H1 (cell line): ENCODE data around the gene GFI1B. TPM values are rescaled to one million over a fixed set of nuclear protein-coding genes. Genes with fewer than 3 reads are reported as not detected.

Experiments used
- CTCF ChIA-PET: fragments of 300-600 bp; sonication (Branson Sonifier 250); formaldehyde crosslinking; loops from one replicate; lab custom pipeline; 2021; ENCODE audit not compliant: partially characterized antibody; lab: Charles Lee
- POLR2A ChIA-PET: fragments of 300-600 bp; sonication (Branson Sonifier 250); formaldehyde crosslinking; loops from one replicate; lab custom pipeline; 2021; ENCODE audit warnings: inconsistent platforms; ENCODE audit not compliant: partially characterized antibody; lab: Charles Lee
- DNase-seq, 2 experiments: peaks; one replicate each; pipeline versions ENCODE4 v3.0.0 to v3.0.0-alpha.2; 2010 to 2022; ENCODE audit warnings: low spot score in 2 of 2, low read depth in 1 of 2, mixed read lengths in 1 of 2
- FAIRE-seq: peaks from 2 replicates; lab custom pipeline; 2011; peaks lifted over from hg19 to GRCh38; lab: Jason Lieb, UNC
- H2AFZ ChIP-seq: 2 replicates; pipeline ENCODE4 v1.8.1; 2012; ENCODE audit warnings: low read length, inconsistent platforms
- H2AK5ac ChIP-seq: 2 replicates; pipeline ENCODE4 v1.6.1; 2013; ENCODE audit warnings: low read depth, low read length
- H2BK120ac ChIP-seq: replicated peaks from 2 replicates; pipeline ENCODE3; 2013; ENCODE audit warnings: low read depth, low read length, inconsistent platforms
- H2BK12ac ChIP-seq: 2 replicates; pipeline ENCODE4 v1.6.1; 2013; ENCODE audit warnings: low read depth, low read length
- H2BK15ac ChIP-seq: 2 replicates; pipeline ENCODE4 v1.6.1; 2013; ENCODE audit warnings: low read length
- H2BK20ac ChIP-seq: 2 replicates; pipeline ENCODE4 v1.6.1; 2013; ENCODE audit warnings: low read length
- H2BK5ac ChIP-seq: 2 replicates; pipeline ENCODE4 v1.6.1; 2013; ENCODE audit warnings: low read depth, low read length
- H3K14ac ChIP-seq: 2 replicates; pipeline ENCODE4 v1.6.1; 2013; ENCODE audit warnings: inconsistent platforms; ENCODE audit not compliant: insufficient read length
- H3K18ac ChIP-seq: 2 replicates; pipeline ENCODE4 v1.6.1; 2013; ENCODE audit warnings: low read length; ENCODE audit errors: extremely low read depth
- H3K23ac ChIP-seq: 2 replicates; pipeline ENCODE4 v1.6.1; 2013; ENCODE audit warnings: inconsistent platforms; ENCODE audit not compliant: insufficient read length
- H3K23me2 ChIP-seq: 2 replicates; pipeline ENCODE4 v1.6.1; 2013; ENCODE audit warnings: low read depth, low read length
- H3K27ac ChIP-seq: 2 replicates; pipeline ENCODE4 v1.6.1; 2011; ENCODE audit warnings: low read depth, low read length, inconsistent platforms
- H3K27me3 ChIP-seq, 4 experiments: replicated peaks in 1 of 4; 1 replicate in 1 of 4; 2 replicates in 3 of 4; pipeline versions ENCODE4 v1.6.1 to v1.8.1; 2011 to 2013; ENCODE audit warnings: low read length in 3 of 4, mild to moderate bottlenecking in 3 of 4, inconsistent platforms in 2 of 4, mixed read lengths in 2 of 4, moderate library complexity in 1 of 4; ENCODE audit not compliant: control insufficient read depth in 3 of 4, insufficient read depth in 3 of 4; ENCODE audit errors: extremely low read depth in 1 of 4
- H3K36me3 ChIP-seq, 4 experiments: 2 replicates each; pipeline versions ENCODE4 v1.6.1 to v1.8.1; 2011 to 2013; ENCODE audit warnings: mild to moderate bottlenecking in 4 of 4, low read length in 3 of 4, moderate library complexity in 2 of 4, control low read depth in 1 of 4, inconsistent platforms in 1 of 4; ENCODE audit not compliant: insufficient read depth in 4 of 4, control insufficient read depth in 2 of 4
- H3K4ac ChIP-seq: replicated peaks from 2 replicates; pipeline ENCODE3; 2013; ENCODE audit warnings: low read length, low read depth, mixed read lengths, inconsistent platforms; ENCODE audit not compliant: insufficient read length
- H3K4me1 ChIP-seq, 4 experiments: replicated peaks in 1 of 4; 1 replicate in 1 of 4; 2 replicates in 3 of 4; pipeline versions ENCODE4 v1.6.1 to v1.8.1; 2011 to 2013; ENCODE audit warnings: low read length in 3 of 4, inconsistent platforms in 2 of 4, mixed read lengths in 1 of 4; ENCODE audit not compliant: insufficient read depth in 4 of 4, control insufficient read depth in 3 of 4
- H3K4me2 ChIP-seq, 2 experiments: 2 replicates each; pipeline versions ENCODE4 v1.6.1 to v1.8.1; 2011 to 2013; ENCODE audit warnings: low read depth in 2 of 2, low read length in 2 of 2, control low read depth in 1 of 2, inconsistent platforms in 1 of 2, mild to moderate bottlenecking in 1 of 2; ENCODE audit not compliant: insufficient read depth in 1 of 2
- H3K4me3 ChIP-seq, 4 experiments: fragments of 200-600, 300-600 bp in 1 of 4; sonication (generic), shearing (Covaris generic), sonication (Bioruptor Twin) in 1 of 4; 2 replicates each; pipeline versions ENCODE4 v1.5.1 to v1.8.1; 2011 to 2016; ENCODE audit warnings: low read length in 4 of 4, low read depth in 3 of 4, control low read depth in 2 of 4, inconsistent platforms in 2 of 4, mild to moderate bottlenecking in 2 of 4, mixed read lengths in 1 of 4, moderate library complexity in 1 of 4; ENCODE audit not compliant: insufficient read depth in 2 of 4; ENCODE audit errors: extremely low read depth in 1 of 4
- H3K56ac ChIP-seq: replicated peaks from 2 replicates; pipeline ENCODE3; 2013; ENCODE audit warnings: low read depth, mild to moderate bottlenecking, mixed read lengths, low read length, inconsistent platforms; ENCODE audit not compliant: insufficient read length
- H3K79me1 ChIP-seq: 2 replicates; pipeline ENCODE4 v1.6.1; 2013; ENCODE audit warnings: low read depth, low read length, control low read depth
- H3K79me2 ChIP-seq, 2 experiments: 2 replicates each; pipeline versions ENCODE4 v1.6.1 to v1.8.1; 2012 to 2013; ENCODE audit warnings: low read length in 2 of 2, mild to moderate bottlenecking in 2 of 2, inconsistent platforms in 1 of 2; ENCODE audit not compliant: insufficient read depth in 2 of 2, control insufficient read depth in 1 of 2
- H3K9ac ChIP-seq, 4 experiments: replicated peaks in 1 of 4; 1 replicate in 1 of 4; 2 replicates in 3 of 4; pipeline versions ENCODE4 v1.6.1 to v1.8.1; 2011 to 2013; ENCODE audit warnings: low read depth in 3 of 4, low read length in 3 of 4, control low read depth in 2 of 4, mild to moderate bottlenecking in 2 of 4, moderate library complexity in 2 of 4, inconsistent platforms in 1 of 4; ENCODE audit errors: extremely low read depth in 1 of 4
- H3K9me3 ChIP-seq, 2 experiments: 2 replicates each; pipeline versions ENCODE4 v1.6.1 to v1.8.1; 2012 to 2013; ENCODE audit warnings: mild to moderate bottlenecking in 2 of 2, moderate library complexity in 2 of 2, control low read depth in 1 of 2, inconsistent platforms in 1 of 2, low read depth in 1 of 2, low read length in 1 of 2, mixed read lengths in 1 of 2; ENCODE audit not compliant: insufficient read depth in 2 of 2
- H4K20me1 ChIP-seq, 2 experiments: replicated peaks in 1 of 2; 2 replicates each; pipeline versions ENCODE3 to v1.8.1; 2011 to 2013; ENCODE audit warnings: inconsistent platforms in 2 of 2, low read length in 2 of 2, mild to moderate bottlenecking in 1 of 2; ENCODE audit not compliant: insufficient read depth in 2 of 2, control insufficient read depth in 1 of 2
- H4K5ac ChIP-seq: 2 replicates; pipeline ENCODE4 v1.6.1; 2013; ENCODE audit warnings: low read length, low read depth, mixed read lengths, inconsistent platforms; ENCODE audit not compliant: insufficient read length
- H4K8ac ChIP-seq: 2 replicates; pipeline ENCODE4 v1.8.0; 2013; ENCODE audit warnings: mild to moderate bottlenecking, moderate library complexity, low read length, inconsistent platforms; ENCODE audit not compliant: insufficient read depth; ENCODE audit errors: extremely low read depth
- H4K91ac ChIP-seq: replicated peaks from 2 replicates; pipeline ENCODE3; 2013; ENCODE audit warnings: low read length, mixed read lengths, inconsistent platforms; ENCODE audit not compliant: insufficient read length
- ASH2L ChIP-seq: fragments of 200-600, 300-600 bp; sonication (generic); IDR thresholded peaks from one replicate; pipeline ENCODE4 v1.7.1; 2017; ENCODE audit warnings: low read length
- ATF2 ChIP-seq: IDR thresholded peaks from 2 replicates; pipeline ENCODE4 v1.6.1; 2012; ENCODE audit warnings: low read length, inconsistent platforms
- ATF3 ChIP-seq: IDR thresholded peaks from 2 replicates; pipeline ENCODE4 v1.6.1; 2011; ENCODE audit warnings: low read depth, mild to moderate bottlenecking, low read length; ENCODE audit not compliant: insufficient read depth
- BACH1 ChIP-seq: IDR thresholded peaks from 2 replicates; pipeline ENCODE4 v1.6.1; 2012; ENCODE audit warnings: low read length, improper control_type of control experiment
- CBX5 ChIP-seq: fragments of 300-800, 300-1000 bp; sonication (generic); IDR thresholded peaks from 2 replicates; pipeline ENCODE4 v1.7.1; 2016; ENCODE audit warnings: antibody characterized with exemption, low read length, low read depth
- CTBP2 ChIP-seq: IDR thresholded peaks from 2 replicates; pipeline ENCODE4 v1.7.0; 2011; ENCODE audit warnings: borderline replicate concordance, mild to moderate bottlenecking, moderate library complexity, mixed read lengths, low read length; ENCODE audit not compliant: insufficient read depth, insufficient read length
- FOSL1 ChIP-seq: IDR thresholded peaks from 2 replicates; pipeline ENCODE4 v1.6.1; 2011; ENCODE audit warnings: mild to moderate bottlenecking, low read depth, low read length, moderate library complexity; ENCODE audit not compliant: insufficient read depth
- NANOG ChIP-seq: IDR thresholded peaks from 2 replicates; pipeline ENCODE4 v1.6.1; 2011; ENCODE audit warnings: low read length, low read depth, mild to moderate bottlenecking, inconsistent platforms; ENCODE audit not compliant: insufficient read depth, poor library complexity, severe bottlenecking
- SP2 ChIP-seq: IDR thresholded peaks from 2 replicates; pipeline ENCODE4 v1.6.1; 2012; ENCODE audit warnings: mild to moderate bottlenecking, low read length, inconsistent platforms
- WGBS, 2 experiments: shearing (Covaris generic) in 1 of 2; methylation state at CpG; one replicate each; pipeline versions ENCODE4 v1.1.6 to v1.1.7; 2013 to 2015; ENCODE audit warnings: low lambda C conversion rate in 2 of 2, mixed read lengths in 2 of 2, inconsistent platforms in 1 of 2, low coverage in 1 of 2, missing lambda C conversion rate in 1 of 2; ENCODE audit not compliant: insufficient replicate concordance in 2 of 2, insufficient coverage in 1 of 2, insufficient read length in 1 of 2; ENCODE audit errors: extremely low coverage in 1 of 2, missing lambda C conversion rate in 1 of 2; 5-methylcytosine and 5-hydroxymethylcytosine counted together
- polyA plus RNA-seq, 7 experiments: library from polyadenylated mRNA; depleted of rRNA in 3 of 7; stranded (reverse) in 5 of 7; unstranded in 2 of 7; fragments of >200 nt in 5 of 7; fragments of 200-250 nt in 2 of 7; gene quantifications; 1 replicate in 5 of 7; 2 replicates in 1 of 7; 4 replicates in 1 of 7; pipeline versions ENCODE4 v1.2.1 to v1.2.3, GENCODE V29; 2011 to 2013; ENCODE audit warnings: missing spikeins in 2 of 7, mixed read lengths in 2 of 7
- total RNA-seq: library from RNA; stranded (reverse); fragmentation: NEBNext Ultra II Directional; extraction: Animal tissue kit (Norgen Biotek cat#: 25700); gene quantifications from 2 replicates; pipeline ENCODE4 v1.2.1, GENCODE V29; 2021

Gene GFI1B
- total and polyA plus RNA-seq, 2 of the 8 experiments (the other 6 are each of a cell fraction or from before 2014, with no cell fraction given): 0.09 to 0.11 TPM

GRCh38 chr9:132931178-132931735 is 47.2 kb upstream of the GFI1B start:
- Histone ChIP-seq H2BK12ac (no peak overlapping the region), H2AFZ (no peak overlapping the region), H3K4me1 (no peaks in the 10 kb centered on the region), H3K23me2 (no peaks in the 10 kb centered on the region), H3K79me1 (peaks cover 11% of the 10 kb centered on the region), H2AK5ac (no peak overlapping the region), H4K8ac (no peak overlapping the region), H3K4ac (no peak overlapping the region), H3K9ac (no peak overlapping the region), H2BK15ac (no peak overlapping the region), H4K91ac (no peak overlapping the region), H3K36me3 (peaks cover under 1 to 23% (median 5%) of the 10 kb centered on the region in 4 experiments; a peak in 5 of 8 replicates), H3K79me2 (peaks cover 0 to 13% of the 10 kb centered on the region in 2 experiments; a peak in 1 of 4 replicates), H2BK20ac (no peak overlapping the region), H3K23ac (no peak overlapping the region), H3K27me3 (no peaks in the 10 kb centered on the region), H3K27ac (no peak overlapping the region), H3K9me3 (no peaks in the 10 kb centered on the region), H3K4me3 (no peak overlapping the region), H4K5ac (no peak overlapping the region), H2BK5ac (no peak overlapping the region), H3K14ac (no peak overlapping the region), H3K56ac (no peak overlapping the region), H2BK120ac (no peak overlapping the region), H3K4me2 (no peak overlapping the region), H3K18ac (no peak overlapping the region), H4K20me1 (peaks cover 0 to 5% of the 10 kb centered on the region in 2 experiments)
- 91% methylated on average over 9 of the region's 9 CpGs; no CpG with 5 or more reads in 1 of the 2 experiments for WGBS, 2 experiments
- ChIA-PET POLR2A (no interaction called here), CTCF (interaction anchor here (0.7 to 1.7 kb wide), 3 partner anchors 26 to 237 kb away, joined by 3 to 4 read pairs (median 3); no protein-coding TSS in a partner anchor)
- DNase-seq: no peak
- no peak for TF ChIP-seq CBX5
- TF ChIP-seq SP2: no peak
- no peak for TF ChIP-seq ATF2
- TF ChIP-seq ASH2L: no peak
- no peak for TF ChIP-seq NANOG
- no peak for TF ChIP-seq ATF3
- TF ChIP-seq CTBP2: no peak
- TF ChIP-seq BACH1: no peak
- TF ChIP-seq FOSL1: no peak
- no peak for FAIRE-seq
